NCI-H526 (cell line): ENCODE results near the gene PDGFB.

ENCODE experiments used
- DNase-seq, 2 experiments: peaks; one replicate each; lab custom pipeline; 2025; lab: John Stamatoyannopoulos, UW

Gene PDGFB

GRCh38 chr22:39207141-39208012 is 37.4 kb downstream of the PDGFB start:
- DNase-seq: no peak

- DNase-seq: no peak
Measured at GRCh38 chr22:39206491-39206890, 38.3 kb downstream of the PDGFB start.

GRCh38 chr22:39205344-39206021 is 39.3 kb downstream of the PDGFB start:
- no peak for DNase-seq

GRCh38 chr22:39204216-39204615 is 40.6 kb downstream of the PDGFB start:
- no peak for DNase-seq

GRCh38 chr22:39197578-39197977 is 47.2 kb downstream of the PDGFB start:
- no peak for DNase-seq

GRCh38 chr22:39194098-39194497 is 50.7 kb downstream of the PDGFB start:
- no peak for DNase-seq

GRCh38 chr22:39188809-39189208 is 56.0 kb downstream of the PDGFB start:
- no peak for DNase-seq

- no peak for DNase-seq
Measured at GRCh38 chr22:39185601-39186012, 59.2 kb downstream of the PDGFB start.

- DNase-seq: no peak
Measured at GRCh38 chr22:39184586-39185577, 59.9 kb downstream of the PDGFB start.

- DNase-seq: no peak
Measured at GRCh38 chr22:39183991-39184585, 60.7 kb downstream of the PDGFB start.

GRCh38 chr22:39182478-39183030 is 62.2 kb downstream of the PDGFB start:
- DNase-seq: no peak

GRCh38 chr22:39181778-39182177 is 63.0 kb downstream of the PDGFB start:
- DNase-seq: no peak

- DNase-seq: no peak
Measured at GRCh38 chr22:39181356-39181755, 63.4 kb downstream of the PDGFB start.

- no peak for DNase-seq
Measured at GRCh38 chr22:39179841-39180335, 64.9 kb downstream of the PDGFB start.

- no peak for DNase-seq
Measured at GRCh38 chr22:39179401-39179827, 65.4 kb downstream of the PDGFB start.

- DNase-seq: no peak
Measured at GRCh38 chr22:39178206-39179111, 66.3 kb downstream of the PDGFB start.

GRCh38 chr22:39177791-39178190 is 67.0 kb downstream of the PDGFB start:
- no peak for DNase-seq

- no peak for DNase-seq
Measured at GRCh38 chr22:39177456-39177775, 67.4 kb downstream of the PDGFB start.

GRCh38 chr22:39176714-39177455 is 67.9 kb downstream of the PDGFB start:
- no peak for DNase-seq
